C4-2B (cell line): ENCODE measurements around the gene TRIO.

Experiments used
- H3K27ac ChIP-seq: fragments of 450-650 bp; 2 replicates; pipeline ENCODE4 v1.5.1; 2017
- ZFX ChIP-seq: fragments of 450-650 bp; IDR thresholded peaks from 2 replicates; pipeline ENCODE4 v1.6.1; 2017
- TF ChIP-seq, protein P1 (sequence below): fragments of 450-650 bp; conservative IDR thresholded peaks from 2 replicates; pipeline ENCODE4 v1.5.1; 2017; ENCODE audit warnings: mild to moderate bottlenecking

TRIO gene

DNA sequence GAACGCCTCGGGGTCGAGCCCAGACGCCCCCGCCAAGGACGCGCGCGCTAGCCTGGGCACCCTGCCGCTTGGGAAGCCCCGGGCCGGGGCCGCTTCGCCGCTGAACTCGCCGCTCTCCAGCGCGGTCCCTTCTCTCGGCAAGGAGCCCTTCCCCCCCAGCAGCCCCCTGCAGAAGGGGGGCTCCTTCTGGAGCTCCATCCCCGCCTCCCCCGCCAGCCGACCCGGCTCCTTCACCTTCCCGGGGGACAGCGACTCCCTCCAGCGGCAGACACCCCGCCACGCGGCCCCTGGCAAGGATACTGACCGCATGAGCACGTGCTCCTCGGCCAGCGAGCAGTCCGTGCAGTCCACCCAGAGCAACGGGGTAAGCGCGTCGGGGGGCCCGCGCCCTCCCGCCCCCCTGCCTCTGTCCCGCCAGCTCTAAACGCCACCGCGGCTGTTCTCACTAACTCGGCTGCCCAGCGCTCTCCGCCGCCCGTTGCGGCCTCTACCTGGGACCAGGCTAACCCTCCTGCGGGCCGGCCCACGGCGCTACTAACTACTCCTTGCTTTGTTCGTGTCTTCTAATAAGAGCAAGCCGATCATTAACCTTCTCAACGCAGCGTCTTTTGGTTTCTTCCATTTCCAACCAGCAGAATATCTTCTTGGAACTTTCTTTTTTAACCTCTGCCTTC is 344.9 kb downstream of the TRIO start:
- H3K27ac ChIP-seq = no peak overlapping the region
- TF ChIP-seq ZFX = no peak
- TF ChIP-seq, protein P1, sequence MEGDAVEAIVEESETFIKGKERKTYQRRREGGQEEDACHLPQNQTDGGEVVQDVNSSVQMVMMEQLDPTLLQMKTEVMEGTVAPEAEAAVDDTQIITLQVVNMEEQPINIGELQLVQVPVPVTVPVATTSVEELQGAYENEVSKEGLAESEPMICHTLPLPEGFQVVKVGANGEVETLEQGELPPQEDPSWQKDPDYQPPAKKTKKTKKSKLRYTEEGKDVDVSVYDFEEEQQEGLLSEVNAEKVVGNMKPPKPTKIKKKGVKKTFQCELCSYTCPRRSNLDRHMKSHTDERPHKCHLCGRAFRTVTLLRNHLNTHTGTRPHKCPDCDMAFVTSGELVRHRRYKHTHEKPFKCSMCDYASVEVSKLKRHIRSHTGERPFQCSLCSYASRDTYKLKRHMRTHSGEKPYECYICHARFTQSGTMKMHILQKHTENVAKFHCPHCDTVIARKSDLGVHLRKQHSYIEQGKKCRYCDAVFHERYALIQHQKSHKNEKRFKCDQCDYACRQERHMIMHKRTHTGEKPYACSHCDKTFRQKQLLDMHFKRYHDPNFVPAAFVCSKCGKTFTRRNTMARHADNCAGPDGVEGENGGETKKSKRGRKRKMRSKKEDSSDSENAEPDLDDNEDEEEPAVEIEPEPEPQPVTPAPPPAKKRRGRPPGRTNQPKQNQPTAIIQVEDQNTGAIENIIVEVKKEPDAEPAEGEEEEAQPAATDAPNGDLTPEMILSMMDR = no peak

DNA sequence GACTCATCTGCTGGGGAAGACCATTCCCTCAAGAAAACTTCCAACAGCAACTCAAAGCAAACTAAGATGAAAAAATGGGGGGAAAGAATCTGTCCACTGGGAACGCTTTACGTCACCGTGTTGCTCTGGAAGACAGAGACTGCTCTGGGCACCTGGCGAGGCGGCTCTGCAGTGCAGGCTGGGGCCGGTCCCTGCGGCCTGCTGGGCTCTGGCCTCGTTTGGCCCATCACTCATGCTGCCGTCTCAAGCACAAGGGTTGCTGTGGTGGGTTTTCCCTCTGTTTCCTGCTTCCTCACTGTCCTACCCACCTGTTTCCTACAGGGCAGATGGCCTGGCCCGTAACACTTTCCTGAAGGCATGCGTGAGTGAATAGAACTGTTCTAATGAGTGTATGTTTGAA is 345.6 kb downstream of the TRIO start:
- no peak overlapping the region for H3K27ac ChIP-seq
- TF ChIP-seq, protein P1 = no peak
- TF ChIP-seq ZFX = no peak

DNA sequence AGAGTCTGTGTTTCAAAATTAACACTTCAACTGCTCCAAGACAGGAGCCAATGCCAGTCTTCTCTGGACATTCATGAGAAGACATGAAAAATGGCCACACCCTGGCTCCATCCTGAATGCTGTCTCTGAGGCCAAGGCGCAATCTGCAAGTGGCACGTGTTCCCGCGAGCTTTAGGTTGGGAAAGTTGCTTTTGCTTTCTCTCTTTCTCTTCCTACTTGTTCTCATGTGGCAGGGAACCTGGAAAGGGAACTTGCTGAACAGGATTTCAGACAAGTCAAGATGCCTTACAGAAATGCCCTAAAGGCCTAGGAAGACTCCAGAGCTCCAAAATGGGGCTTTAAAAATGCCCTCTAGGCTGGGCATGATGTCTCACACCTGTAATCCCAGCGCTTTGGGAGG is 346.5 kb downstream of the TRIO start:
- no peak for TF ChIP-seq ZFX
- TF ChIP-seq, protein P1 = no peak
- H3K27ac ChIP-seq = peak overlapping the region; percentile 52

DNA sequence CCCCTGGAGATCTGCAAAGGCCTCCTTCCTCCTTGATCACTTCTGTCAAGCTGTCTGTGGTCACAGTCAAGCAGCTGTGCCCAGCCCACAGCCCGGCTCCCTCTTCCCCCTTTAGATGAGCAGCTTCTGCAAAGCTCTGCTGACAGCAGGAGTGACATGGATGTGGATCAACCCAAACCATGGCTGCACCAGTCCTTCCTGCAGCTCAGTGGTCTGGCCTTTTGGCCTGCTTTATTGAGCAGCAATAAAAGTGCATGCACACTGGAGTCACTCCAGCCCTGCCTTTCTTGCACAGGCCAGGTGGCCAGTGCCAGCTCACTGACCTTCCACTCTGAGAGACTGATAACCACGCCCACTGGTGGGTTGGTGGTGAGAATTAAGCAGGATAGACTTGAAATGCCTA is 347.2 kb downstream of the TRIO start:
- TF ChIP-seq ZFX = no peak
- TF ChIP-seq, protein P1 = no peak
- H3K27ac ChIP-seq = peak overlapping the region; percentile 52

DNA sequence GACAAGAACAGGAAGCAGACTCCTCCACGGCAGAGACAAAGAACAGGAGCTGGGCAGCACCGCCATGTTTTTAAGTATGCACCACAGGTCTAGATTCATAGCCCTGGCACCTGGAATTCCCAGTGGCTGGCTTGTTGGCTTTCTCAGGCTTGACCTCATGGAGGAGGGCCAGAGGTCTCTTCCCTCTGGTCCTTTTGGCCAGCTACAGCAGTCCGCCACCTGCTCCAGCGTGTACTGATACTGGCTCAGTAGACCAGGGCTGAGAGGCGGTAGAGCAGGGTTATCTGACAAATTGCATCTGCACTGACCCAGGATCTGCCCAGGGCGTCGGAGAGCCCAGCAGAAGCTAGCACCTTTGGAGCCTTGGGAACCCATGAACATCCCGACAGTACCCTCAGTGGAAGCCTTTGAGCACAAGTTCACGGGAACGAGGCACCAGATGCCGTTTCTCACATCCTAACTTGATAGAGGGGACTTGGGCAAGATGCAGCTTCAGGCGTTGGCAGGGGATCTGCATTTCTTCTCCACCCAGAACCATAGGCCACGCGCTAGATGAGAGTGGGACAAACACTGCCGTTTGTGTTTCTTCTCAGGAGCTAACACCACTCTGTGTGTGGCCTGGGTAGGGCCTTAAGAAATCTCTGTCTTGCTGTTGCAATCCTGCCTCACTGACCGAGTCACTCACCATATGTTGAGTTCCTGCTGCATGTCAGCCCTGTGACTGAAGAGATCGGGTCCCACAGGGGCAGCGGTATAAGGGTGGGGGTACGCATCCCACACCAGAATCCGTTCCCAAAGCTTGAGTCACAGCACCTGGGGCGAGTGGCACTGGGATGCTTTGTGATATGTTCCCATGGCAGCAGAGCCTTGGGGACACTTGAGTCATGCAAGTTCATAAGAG is 348.1 kb downstream of the TRIO start:
- no peak overlapping the region for H3K27ac ChIP-seq
- TF ChIP-seq, protein P1 = no peak
- no peak for TF ChIP-seq ZFX

DNA sequence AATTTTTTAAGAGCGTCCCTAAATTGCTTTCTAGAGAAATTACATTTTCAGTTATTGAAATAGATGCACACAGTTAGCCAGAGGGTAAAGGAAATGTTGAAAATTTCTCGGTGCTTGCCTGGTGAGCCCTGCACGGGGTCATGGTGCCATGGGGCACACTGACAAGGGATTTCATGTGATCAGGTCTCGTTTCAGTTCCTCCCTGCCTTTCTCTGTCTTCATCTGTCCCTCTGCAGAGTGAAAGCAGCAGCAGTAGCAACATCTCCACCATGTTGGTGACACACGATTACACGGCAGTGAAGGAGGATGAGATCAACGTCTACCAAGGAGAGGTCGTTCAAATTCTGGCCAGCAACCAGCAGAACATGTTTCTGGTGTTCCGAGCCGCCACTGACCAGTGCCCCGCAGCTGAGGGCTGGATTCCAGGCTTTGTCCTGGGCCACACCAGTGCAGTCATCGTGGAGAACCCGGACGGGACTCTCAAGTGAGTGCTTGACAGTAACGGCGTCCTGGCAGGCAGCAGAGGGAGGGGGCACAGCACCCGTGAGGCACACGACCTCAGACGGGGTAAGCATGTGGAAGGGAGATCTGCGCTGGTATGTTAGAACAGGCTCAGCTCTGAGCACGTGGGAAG is 349.3 kb downstream of the TRIO start:
- TF ChIP-seq, protein P1 = no peak
- no peak overlapping the region for H3K27ac ChIP-seq

DNA sequence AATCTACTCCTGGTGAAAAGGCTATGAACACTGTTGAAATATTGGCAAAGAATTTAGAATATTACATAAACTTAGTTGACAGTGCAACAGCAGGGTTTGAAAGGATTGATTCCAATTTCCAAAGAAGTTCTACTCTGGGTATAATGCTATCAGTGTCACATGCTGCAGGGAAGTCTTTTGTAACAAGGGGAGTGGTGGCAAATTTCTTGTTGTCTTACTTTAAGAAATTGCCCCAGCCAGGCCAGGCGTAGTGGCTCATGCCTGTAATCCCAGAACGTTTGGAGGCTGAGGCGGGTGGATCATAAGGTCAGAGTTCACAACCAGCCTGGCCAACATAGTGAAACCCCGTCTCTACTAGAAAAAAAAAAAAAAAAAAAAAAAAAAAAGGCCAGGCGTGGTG is 352.2 kb downstream of the TRIO start:
- no peak for TF ChIP-seq ZFX
- TF ChIP-seq, protein P1 = no peak
- H3K27ac ChIP-seq = no peak overlapping the region
